GM13976 (cell line): Measurements from ENCODE around the gene TRAPPC12.
"Not testable (repeated sequence)": the region's sequence is repeated elsewhere in the genome, so short reads cannot be mapped to it uniquely, and the experiment has no call there.

Source experiments
- DNase-seq: peaks from one replicate; pipeline ENCODE4 v3.0.0; 2012; ENCODE audit warnings: low spot score
- CTCF ChIP-seq: IDR thresholded peaks from 2 replicates; pipeline ENCODE4 v1.5.1; 2012; ENCODE audit warnings: borderline replicate concordance, mild to moderate bottlenecking; ENCODE audit not compliant: insufficient read depth; ENCODE audit errors: extremely low read depth, missing control alignments, control extremely low read depth
- in situ Hi-C: fragments of 300-500 bp; cut with MboI; formaldehyde crosslinking; loops from one replicate; pipeline ENCODE4 v1.12.0; 2022; ENCODE audit warnings: low sequenced_read_pairs, mixed read lengths, inconsistent platforms; ENCODE audit not compliant: unreplicated experiment

The TRAPPC12 gene

GRCh38 chr2:3368261-3368722, 11.2 kb upstream of the TRAPPC12 start:
- in situ Hi-C loops = no loop called here
- TF ChIP-seq CTCF = no peak
- DNase-seq = no peak

GRCh38 chr2:3369340-3370181, 9.9 kb upstream of the TRAPPC12 start:
- in situ Hi-C loops = not testable (repeated sequence)

GRCh38 chr2:3376821-3377220, 2.7 kb upstream of the TRAPPC12 start:
- TF ChIP-seq CTCF = no peak
- in situ Hi-C loops = no loop called here
- DNase-seq = no peak

More at GRCh38 chr2:3369340-3370181, 9.9 kb upstream of the TRAPPC12 start:
- DNase-seq = not testable (repeated sequence)

- no peak for TF ChIP-seq CTCF
- DNase-seq = peak; percentile 71
- in situ Hi-C loops = no loop called here
Observed at GRCh38 chr2:3377279-3377611, 2.2 kb upstream of the TRAPPC12 start.

GRCh38 chr2:3377612-3378432, 1.7 kb upstream of the TRAPPC12 start, which contains the start of gene EIPR1:
Gene EIPR1, minus strand, starts transcription at chr2:3377818. Its CDS starts 129 bp downstream, at chr2:3377689.
- DNase-seq = peak; percentile 97
- TF ChIP-seq CTCF = no peak
- in situ Hi-C loops = no loop called here

- no peak for DNase-seq
- TF ChIP-seq CTCF = no peak
- in situ Hi-C loops = no loop called here
Observed at GRCh38 chr2:3379339-3379646, 201 bp upstream of the TRAPPC12 start.

GRCh38 chr2:3386448-3386958, 7.0 kb downstream of the TRAPPC12 start:
- DNase-seq = no peak
- in situ Hi-C loops = no loop called here
- no peak for TF ChIP-seq CTCF
